22Rv1 (cell line): ENCODE data around the gene APOLD1.

ENCODE experiments used
- CTCF ChIP-seq: fragments of 450-650 bp; IDR thresholded peaks from 2 replicates; pipeline ENCODE4 v1.5.1; 2017; ENCODE audit warnings: mild to moderate bottlenecking
- ZFX ChIP-seq: fragments of 450-650 bp; IDR thresholded peaks from 2 replicates; pipeline ENCODE4 v1.6.1; 2017; ENCODE audit warnings: antibody characterized with exemption, borderline replicate concordance

- TF ChIP-seq CTCF: no peak
- no peak for TF ChIP-seq ZFX
These were observed 36.0 kb upstream of the APOLD1 start for GRCh38 chr12:12749433-12749832.
